HG03565 (cell line): Measurements from ENCODE around the gene GGPS1.
"Not testable (repeated sequence)": the region's sequence is repeated elsewhere in the genome, so short reads cannot be mapped to it uniquely, and the experiment has no call there.

Source experiments
- ATAC-seq: cut with Tn5 transposase; IDR thresholded peaks from one replicate; pipeline ENCODE4 v1.9.1; 2021; ENCODE audit warnings: mild to moderate bottlenecking, moderate library complexity; ENCODE audit not compliant: unreplicated experiment

GGPS1 gene

DNA sequence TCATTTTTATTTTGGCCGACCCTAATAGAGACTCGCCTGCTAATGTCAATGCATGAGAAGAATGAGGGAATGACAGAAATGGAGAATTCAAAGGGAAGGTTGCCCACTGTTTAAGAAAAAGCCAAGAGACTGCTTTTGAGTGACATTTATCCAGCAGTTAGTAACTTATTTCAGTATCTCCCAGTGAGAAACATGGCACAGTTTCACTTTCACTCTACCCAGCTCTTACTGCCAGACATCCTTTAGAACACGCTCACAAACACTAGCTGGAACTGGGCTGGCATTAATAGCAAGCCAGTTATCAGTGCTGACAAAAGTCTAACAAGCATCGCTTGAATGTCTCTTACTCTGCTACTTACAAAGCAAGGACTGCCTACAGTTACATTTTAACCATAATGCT lies 8.5 kb downstream of the GGPS1 start:
- ATAC-seq: no peak

DNA sequence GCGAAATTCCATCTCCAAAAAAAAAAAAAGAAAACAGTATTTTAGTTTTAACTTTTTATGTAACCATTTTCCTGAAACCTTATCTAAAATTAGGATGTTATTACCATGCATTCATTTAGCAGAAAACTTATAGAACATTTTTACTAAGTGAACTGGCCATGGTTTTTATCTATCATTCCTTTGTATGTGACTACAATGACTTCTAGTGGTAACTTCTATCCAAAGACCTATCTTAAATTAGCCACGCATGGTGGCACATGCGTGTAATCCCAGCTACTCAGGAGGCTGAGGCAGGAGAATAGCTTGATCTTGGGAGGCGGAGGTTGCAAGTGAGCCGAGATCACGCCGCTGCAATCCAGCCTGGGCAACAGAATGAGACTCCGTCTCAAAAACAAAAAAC lies 11.4 kb downstream of the GGPS1 start:
- no peak for ATAC-seq

DNA sequence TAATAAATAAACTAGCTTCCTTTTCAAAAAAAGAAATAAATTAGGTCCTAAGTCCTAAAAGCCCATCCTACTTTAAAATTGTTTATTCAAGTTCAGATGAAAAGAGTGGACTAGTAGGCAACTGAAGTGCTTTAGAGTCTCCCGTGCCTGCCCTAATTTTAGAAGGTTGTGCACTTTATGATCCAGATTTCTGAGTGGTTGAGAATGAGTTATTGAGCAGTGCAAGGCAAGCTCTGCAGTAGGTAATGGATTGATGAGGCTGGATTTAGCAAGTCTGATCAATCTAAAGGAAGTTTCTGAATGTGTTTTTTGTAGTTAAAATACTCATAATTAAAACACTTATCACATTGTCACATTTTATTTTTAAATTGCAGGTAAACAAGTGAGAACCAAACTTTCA lies 13.0 kb downstream of the GGPS1 start:
- no peak for ATAC-seq

DNA sequence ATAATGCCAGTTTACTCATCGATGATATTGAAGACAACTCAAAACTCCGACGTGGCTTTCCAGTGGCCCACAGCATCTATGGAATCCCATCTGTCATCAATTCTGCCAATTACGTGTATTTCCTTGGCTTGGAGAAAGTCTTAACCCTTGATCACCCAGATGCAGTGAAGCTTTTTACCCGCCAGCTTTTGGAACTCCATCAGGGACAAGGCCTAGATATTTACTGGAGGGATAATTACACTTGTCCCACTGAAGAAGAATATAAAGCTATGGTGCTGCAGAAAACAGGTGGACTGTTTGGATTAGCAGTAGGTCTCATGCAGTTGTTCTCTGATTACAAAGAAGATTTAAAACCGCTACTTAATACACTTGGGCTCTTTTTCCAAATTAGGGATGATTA lies 13.7 kb downstream of the GGPS1 start:
- no peak for ATAC-seq

DNA sequence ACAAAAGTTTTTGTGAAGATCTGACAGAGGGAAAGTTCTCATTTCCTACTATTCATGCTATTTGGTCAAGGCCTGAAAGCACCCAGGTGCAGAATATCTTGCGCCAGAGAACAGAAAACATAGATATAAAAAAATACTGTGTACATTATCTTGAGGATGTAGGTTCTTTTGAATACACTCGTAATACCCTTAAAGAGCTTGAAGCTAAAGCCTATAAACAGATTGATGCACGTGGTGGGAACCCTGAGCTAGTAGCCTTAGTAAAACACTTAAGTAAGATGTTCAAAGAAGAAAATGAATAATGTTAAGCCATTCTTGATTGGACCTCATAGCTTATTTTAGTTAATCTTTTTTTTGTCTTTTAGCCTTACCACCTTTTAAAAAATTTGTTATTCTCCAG lies 14.1 kb downstream of the GGPS1 start:
- no peak for ATAC-seq

DNA sequence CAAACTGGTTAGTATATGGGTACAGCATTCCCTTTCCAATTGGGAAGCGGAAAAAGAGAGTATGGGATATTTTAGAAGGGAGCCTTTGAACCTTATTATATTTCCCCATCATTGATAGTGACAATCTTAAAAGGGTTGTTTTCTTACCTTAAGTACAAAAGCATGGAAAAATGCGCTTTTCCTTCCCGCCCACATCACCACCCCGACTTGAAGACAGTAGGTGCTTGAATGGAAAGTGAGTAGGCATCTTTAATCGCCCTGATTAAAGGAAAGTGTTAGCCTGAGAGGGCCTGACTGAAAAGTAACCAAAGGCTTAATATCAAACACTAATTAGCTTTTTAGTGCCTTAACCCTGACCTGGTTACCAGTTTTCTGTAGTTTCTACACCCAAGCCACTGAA lies 15.4 kb downstream of the GGPS1 start:
- ATAC-seq: no peak

DNA sequence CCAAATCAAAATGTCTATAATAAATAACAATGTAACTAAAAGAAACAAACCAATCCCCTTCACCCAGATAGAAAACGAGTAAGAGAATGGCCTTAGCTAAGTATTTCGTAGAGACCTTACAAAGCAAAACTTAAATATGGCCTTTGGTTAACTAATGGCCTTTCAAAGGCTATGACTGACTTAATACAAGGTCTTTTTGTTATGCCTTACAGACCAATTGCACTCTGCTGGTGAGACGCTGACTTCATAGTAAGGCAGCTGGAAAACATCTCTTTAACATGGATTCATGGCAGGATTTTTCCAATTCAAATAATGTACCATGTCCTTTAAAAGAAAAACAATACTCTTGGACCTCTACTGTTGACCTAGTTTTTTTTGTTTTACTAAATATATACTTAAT lies 23.1 kb downstream of the GGPS1 start:
- ATAC-seq: no peak

DNA sequence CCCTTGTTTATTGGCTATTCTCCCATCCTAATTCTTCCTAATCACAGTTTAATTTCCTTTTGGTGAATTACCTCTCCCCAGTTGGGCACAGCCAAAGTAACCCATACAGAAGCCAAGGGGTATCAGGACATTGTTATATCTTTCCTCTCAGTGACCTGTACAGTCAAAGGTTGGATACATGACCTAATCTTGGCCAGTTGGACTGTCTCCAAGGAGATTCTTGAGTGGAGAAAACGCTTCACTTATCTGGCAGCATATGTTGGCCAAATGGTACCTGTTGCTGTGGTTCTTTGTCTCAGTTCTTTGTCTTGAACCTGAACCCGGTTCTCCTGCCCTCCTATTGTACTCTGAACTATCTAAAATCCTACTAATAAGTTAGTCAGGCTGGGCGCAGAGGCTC lies 23.5 kb downstream of the GGPS1 start:
- ATAC-seq: no peak

DNA sequence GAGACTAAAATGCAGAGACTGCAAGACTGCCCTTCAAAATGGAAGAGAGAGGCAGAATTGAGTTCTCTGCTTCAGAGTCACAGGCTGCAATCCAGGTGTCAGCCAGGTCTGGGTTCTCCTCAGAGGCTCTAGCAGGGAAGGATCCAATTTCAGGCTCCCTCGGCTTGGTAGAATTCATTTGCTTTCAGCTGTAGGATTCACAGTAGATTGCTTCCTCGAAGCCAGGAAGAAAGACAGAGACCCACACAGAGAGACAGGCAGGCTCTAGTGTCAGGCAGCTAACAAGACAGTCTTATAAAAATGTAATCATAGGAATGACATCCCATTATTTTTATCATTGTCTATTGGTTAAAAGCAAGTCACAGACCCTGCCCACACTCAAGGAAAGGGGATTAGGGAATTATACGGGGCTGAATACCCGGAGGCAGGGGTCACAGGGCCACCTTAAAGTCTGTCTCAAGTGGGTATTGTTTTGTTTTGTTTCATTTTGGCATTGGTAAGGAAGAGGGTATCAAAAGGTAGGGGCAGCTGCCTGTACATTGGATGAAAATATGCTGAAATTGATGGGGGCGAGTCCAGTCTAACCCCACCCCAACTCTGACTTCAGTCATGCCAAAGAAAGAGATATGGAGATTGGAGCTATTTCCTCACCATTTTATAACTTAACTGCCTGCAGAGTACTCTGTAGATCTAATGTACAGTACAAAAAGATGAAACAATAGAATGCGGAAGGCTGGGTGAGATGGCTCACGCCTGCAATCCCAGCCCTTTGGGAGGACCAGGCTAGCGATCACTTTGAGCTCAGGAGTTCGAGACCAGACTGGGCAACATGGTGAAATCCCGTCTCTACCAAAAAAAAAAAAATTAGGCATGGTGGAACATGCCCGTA lies 29.4 kb downstream of the GGPS1 start:
- ATAC-seq: no peak

DNA sequence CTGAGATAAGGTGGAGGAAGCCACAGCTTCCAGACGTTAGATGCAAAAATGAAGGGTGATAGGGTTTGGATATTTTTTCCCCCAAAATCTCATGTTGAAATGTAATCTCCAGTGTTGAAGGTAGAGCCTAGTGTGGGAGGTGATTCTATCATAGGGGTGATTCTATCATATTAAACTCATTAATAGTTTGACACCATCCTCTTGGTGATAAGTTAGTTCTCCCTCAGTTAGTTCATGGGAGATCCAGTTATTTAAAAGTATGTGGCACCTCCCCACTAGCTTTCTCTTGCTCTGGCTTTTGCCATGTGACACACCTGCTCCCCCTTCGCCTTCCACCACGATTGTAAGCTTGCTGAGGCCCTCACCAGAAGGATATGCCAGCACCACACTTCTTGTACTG lies 30.5 kb downstream of the GGPS1 start:
- no peak for ATAC-seq

DNA sequence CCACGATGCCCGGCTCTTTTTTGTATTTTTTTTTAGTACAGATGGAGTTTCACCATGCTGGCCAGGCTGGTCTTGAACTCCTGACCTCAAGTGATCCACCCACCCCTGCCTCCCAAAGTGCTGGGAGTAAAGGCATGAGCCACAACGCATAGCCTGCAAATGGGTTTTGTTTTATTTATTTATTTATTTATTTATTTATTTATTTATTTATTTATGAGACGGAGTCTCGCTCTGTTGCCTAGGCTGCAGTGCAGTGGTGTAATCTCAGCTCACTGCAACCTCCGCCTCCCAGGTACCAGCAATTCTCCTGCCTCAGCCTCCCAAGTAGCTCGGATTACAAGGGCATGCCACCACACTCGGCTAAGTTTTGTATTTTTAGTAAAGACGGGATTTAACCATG lies 35.8 kb downstream of the GGPS1 start:
- not testable (repeated sequence) for ATAC-seq

DNA sequence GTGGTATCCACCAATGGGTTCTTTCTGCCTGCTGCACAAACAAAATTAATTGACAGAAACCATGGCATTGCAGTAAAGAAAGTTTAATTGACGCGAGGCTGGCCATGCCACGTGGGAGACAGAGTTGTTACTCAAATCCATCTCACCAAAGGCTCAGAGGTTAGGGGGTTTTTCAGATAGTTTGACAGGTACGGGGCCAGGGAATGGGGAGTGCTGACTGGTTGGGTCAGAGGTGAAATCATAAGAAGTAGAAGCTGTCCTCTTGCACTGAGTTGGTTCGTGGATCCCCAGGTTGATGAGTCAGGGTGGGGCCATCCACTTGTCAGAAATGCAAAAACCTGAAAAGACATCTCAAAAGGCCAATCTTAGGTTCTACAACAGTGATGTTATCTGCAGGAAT lies 37.9 kb downstream of the GGPS1 start:
- no peak for ATAC-seq

DNA sequence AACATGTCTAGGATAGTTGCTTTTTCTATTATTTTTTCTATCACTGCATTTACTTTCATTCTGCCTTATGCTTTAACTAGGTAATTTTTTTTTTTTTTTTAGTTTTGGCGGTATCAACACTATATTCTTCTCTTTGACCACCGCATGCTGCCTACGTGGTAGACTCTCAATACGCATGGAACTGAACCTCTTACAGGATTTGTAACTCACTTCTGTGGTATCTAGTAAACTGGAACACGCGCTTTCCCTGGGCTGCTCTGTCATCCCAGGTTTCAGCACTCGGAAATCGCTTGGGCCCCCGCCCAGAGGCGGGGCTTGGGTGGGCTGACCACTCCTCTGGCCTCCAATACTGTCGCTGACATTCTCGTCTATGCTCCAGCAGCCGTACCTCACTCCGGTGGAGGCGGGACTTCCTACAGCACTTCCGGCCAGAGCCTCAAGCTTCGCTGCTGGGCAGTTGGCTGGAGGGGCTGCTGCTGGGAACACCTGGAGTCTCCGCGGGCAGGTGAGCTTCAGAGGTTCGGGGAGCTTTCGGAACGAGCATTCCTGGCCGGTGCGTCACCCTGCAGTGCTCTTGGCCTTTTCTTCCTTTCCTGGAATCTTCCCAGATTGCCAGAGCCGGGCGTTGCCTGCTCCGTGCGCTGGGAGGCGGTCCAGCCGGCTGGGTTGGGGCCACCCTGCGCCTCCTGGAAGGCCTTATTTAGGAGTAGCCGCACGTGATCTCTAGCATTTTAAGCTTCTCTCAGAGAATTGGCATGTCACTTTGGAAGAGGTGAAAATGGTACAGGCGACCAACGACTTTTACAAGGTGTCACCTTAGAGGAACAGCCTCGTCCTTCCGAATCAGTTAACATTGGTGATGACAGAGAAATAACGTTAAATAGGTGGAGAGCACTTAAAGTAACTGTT lies 38.9 kb downstream of the GGPS1 start, which contains the start of gene TBCE:
TSS of gene TBCE (plus strand) at position 428 of the 909 bp plus-strand sequence. CDS start 12,623 bp downstream, outside the sequence.
- ATAC-seq: peak; percentile 100

DNA sequence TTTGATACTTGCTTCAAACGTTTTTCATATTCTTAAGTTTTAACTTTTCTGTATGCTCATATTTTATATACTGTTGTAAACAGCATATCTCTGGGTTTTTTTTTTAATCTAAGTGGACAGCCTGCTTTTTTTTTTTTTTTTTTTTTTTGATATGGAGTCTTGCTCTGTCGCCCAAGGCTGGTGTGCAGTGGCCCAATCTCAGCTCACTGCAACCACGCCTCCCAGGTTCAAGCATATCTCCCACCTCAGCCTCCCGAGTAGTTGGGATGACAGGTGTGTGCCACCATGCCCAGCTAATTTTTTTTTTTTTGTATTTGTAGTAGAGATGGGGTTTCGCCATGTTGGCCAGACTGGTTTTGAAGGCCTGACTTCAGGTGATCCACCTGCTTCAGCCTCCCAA lies 40.1 kb downstream of the GGPS1 start:
- ATAC-seq: no peak

DNA sequence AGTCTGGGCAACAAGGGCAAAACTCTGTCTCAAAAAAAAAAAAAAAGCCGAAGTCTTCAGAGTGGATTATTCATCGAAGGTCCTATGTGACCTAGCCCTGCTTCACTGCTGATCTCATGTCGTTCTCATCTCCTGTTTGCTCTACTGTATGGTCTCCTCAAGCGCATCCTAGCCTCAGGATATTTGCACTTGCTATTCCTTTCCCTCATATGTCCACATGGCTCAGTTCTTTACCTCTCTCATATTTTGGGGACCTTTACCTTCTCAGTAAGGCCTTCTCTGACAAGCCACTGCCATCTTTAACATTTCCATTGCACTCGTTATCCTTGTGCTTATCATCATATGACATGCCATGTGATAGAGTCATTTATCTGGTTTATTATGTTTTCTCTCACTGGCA lies 41.4 kb downstream of the GGPS1 start:
- no peak for ATAC-seq

DNA sequence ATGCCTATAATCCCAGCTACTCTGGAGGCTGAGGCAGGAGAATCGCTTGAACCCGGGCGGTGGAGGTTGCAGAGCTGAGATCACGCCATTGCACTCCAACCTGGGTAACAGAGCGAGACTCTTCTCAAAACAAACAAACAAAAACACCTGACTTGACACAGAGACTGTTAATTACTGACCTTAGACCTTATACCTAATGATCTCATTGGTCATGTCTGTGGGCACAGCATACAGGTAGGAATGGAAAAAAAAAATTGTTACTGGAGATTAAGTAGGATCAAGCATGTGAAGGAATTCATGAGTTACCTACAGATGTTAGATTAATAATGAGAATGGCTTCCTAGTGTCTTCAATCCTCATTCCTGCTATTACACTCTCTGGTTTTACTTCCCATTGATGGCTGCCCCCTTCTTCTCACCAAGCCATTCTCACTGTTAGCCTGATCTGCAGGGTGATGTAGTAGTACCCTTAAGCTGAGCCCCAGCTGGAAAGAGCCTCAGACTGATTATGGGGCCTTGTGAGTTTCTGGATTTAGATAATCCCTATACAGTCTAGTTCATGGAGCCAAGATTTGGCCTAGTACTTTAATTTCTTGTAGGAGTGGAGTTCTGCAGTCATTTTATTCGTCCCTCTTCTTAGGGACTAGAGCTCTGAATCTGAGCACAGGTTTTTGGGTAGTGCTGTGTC lies 47.7 kb downstream of the GGPS1 start:
- ATAC-seq: no peak

DNA sequence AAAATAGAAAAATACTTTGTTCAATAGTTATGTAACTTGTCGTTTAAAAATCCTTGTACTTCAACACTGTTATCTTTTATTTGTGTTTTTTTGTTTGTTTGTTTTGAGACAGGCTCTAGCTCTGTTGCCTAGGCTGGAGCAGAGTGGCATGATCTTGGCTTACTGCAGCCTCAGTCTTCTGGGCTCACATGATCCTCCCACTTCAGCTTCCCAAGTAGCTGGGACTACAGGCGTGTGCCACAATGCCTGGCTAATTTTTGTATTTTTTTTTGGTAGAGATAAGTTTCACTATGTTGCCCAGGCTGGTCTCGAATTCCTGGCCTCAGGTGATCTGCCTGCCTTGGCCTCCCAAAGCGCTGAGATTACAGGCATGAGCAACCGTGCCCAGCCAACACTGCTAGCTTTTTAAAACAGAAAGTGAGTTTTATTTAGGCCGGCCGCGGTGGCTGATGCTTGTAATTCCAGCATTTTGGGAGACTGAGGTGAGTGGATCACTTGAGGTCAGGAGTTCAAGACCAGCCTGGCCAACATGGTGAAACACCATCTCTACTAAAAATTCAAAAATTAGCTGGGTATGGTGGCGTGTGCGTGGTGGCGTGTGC lies 49.9 kb downstream of the GGPS1 start:
- not testable (repeated sequence) for ATAC-seq

DNA sequence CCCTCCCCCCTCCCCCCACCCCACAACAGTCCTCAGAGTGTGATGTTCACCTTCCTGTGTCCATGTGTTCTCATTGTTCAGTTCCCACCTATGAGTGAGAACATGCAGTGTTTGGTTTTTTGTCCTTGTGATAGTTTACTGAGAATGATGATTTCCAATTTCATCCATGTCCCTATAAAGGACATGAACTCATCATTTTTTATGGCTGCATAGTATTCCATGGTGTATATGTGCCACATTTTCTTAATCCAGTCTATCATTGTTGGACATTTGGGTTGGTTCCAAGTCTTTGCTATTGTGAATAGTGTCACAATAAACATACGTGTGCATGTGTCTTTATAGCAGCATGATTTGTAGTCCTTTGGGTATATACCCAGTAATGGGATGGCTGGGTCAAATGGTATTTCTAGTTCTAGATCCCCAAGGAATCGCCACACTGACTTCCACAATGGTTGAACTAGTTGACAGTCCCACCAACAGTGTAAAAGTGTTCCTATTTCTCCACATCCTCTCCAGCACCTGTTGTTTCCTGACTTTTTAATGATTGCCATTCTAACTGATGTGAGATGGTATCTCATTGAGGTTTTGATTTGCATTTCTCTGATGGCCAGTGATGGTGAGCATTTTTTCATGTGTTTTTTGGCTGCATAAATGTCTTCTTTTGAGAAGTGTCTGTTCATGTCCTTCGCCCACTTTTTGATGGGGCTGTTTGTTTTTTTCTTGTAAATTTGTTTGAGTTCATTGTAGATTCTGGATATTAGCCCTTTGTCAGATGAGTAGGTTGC lies 53.8 kb downstream of the GGPS1 start:
- not testable (repeated sequence) for ATAC-seq

DNA sequence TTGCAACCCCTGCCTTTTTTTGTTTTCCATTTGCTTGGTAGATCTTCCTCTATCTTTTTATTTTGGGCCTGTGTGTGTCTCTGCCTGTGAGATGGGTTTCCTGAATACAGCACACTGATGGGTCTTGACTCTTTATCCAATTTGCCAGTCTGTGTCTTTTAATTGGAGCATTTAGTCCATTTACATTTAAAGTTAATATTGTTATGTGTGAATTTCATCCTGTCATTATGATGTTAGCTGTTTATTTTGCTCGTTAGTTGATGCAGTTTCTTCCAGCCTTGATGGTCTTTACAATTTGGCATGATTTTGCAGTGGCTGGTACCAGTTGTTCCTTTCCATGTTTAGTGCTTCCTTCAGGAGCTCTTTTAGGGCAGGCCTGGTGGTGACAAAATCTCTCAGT lies 57.3 kb downstream of the GGPS1 start:
- not testable (repeated sequence) for ATAC-seq

DNA sequence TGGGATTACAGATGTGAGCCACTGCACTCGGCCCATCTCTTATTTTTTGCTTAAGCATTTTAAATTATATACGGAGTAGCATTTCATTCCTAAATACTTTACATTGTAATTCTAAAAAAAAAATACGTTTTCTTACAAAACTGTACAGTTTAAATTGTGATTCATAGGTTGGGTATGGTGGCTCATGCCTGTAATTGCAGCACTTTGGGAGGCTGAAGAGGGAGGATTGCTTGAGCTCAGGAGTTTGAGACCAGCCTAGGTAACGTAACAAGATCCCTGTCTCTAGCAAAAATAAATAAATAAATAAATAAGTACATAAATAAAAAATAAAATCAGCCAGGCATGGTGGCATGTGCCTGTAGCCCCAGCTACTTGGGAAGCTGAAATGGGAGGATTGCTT lies 63.5 kb downstream of the GGPS1 start:
- ATAC-seq: no peak
